IMR-90 (cell line): ENCODE results near the gene CD151. TPM values are rescaled to one million over a fixed set of nuclear protein-coding genes. Genes with fewer than 3 reads are reported as not detected.

Experiments used
- ATAC-seq: fragments of 200-7000 bp; cut with Tn5 transposase; 2 replicates; pipeline ENCODE4 v1.9.1; 2020; ENCODE audit warnings: low read depth, mild to moderate bottlenecking, moderate library complexity
- BruUV-seq: library from RNA; stranded (reverse); fragments of 400-500 nt; replicated peaks from 2 replicates; lab custom pipeline; 2021; lab: Mats Ljungman, UMichigan
- CTCF ChIA-PET: fragments of 300-600 bp; formaldehyde crosslinking; extraction: SDS; loops from one replicate; lab custom pipeline; 2021; ENCODE audit warnings: antibody characterized with exemption; lab: Yijun Ruan, JAX
- POLR2A ChIA-PET: fragments of 300-600 bp; sonication (Branson Sonifier 250); formaldehyde crosslinking; loops from one replicate; lab custom pipeline; 2022; ENCODE audit warnings: antibody characterized with exemption; ENCODE audit not compliant: unreplicated experiment; lab: Charles Lee
- DNase-seq: peaks from one replicate; pipeline ENCODE4 v3.0.0; 2013
- H2AFZ ChIP-seq: replicated peaks from 2 replicates; pipeline ENCODE3; 2013; ENCODE audit warnings: low read length, mild to moderate bottlenecking; ENCODE audit not compliant: poor library complexity
- H2AK5ac ChIP-seq: 2 replicates; pipeline ENCODE4 v1.6.1; 2013; ENCODE audit warnings: low read depth, low read length, inconsistent platforms
- H2AK9ac ChIP-seq: replicated peaks from 2 replicates; pipeline ENCODE3; 2013; ENCODE audit warnings: mild to moderate bottlenecking, low read depth, low read length, moderate library complexity; ENCODE audit not compliant: poor library complexity
- H2BK120ac ChIP-seq: 2 replicates; pipeline ENCODE4 v1.6.1; 2013; ENCODE audit warnings: low read depth, low read length, inconsistent platforms
- H2BK15ac ChIP-seq: 3 replicates; pipeline ENCODE4 v1.6.1; 2013; ENCODE audit warnings: low read depth, low read length, inconsistent platforms
- H2BK20ac ChIP-seq: 2 replicates; pipeline ENCODE4 v1.6.1; 2013; ENCODE audit warnings: low read depth, mild to moderate bottlenecking, inconsistent platforms, low read length, moderate library complexity
- H2BK5ac ChIP-seq: 2 replicates; pipeline ENCODE4 v1.6.1; 2013; ENCODE audit warnings: mild to moderate bottlenecking, low read depth, low read length, inconsistent platforms; ENCODE audit not compliant: poor library complexity, severe bottlenecking
- H3K14ac ChIP-seq: replicated peaks from 2 replicates; pipeline ENCODE4 v1.6.1; 2013; ENCODE audit warnings: low read depth, low read length, inconsistent platforms
- H3K18ac ChIP-seq: 2 replicates; pipeline ENCODE4 v1.6.1; 2013; ENCODE audit warnings: low read depth, low read length, control low read depth
- H3K23ac ChIP-seq: 2 replicates; pipeline ENCODE4 v1.6.1; 2013; ENCODE audit warnings: low read depth, low read length, inconsistent platforms
- H3K27ac ChIP-seq: 2 replicates; pipeline ENCODE4 v1.5.1; 2013; ENCODE audit warnings: mild to moderate bottlenecking, control low read depth, low read length; ENCODE audit not compliant: insufficient read depth
- H3K27me3 ChIP-seq: 2 replicates; pipeline ENCODE4 v1.6.1; 2013; ENCODE audit warnings: low read length; ENCODE audit not compliant: control insufficient read depth, insufficient read depth
- H3K36me3 ChIP-seq: 2 replicates; pipeline ENCODE4 v1.6.1; 2013; ENCODE audit warnings: low read length, mixed read lengths; ENCODE audit not compliant: control insufficient read depth, insufficient read depth
- H3K4ac ChIP-seq: 2 replicates; pipeline ENCODE4 v1.6.1; 2013; ENCODE audit warnings: low read depth, low read length, inconsistent platforms
- H3K4me1 ChIP-seq: 2 replicates; pipeline ENCODE4 v1.6.1; 2013; ENCODE audit warnings: low read length, mixed read lengths; ENCODE audit not compliant: control insufficient read depth, insufficient read depth
- H3K4me2 ChIP-seq: 2 replicates; pipeline ENCODE4 v1.6.1; 2013; ENCODE audit warnings: low read depth, mild to moderate bottlenecking, control low read depth, low read length, moderate library complexity
- H3K4me3 ChIP-seq: 2 replicates; pipeline ENCODE4 v1.5.1; 2013; ENCODE audit warnings: low read depth, mild to moderate bottlenecking, control low read depth, low read length, moderate library complexity; ENCODE audit not compliant: insufficient read depth
- H3K56ac ChIP-seq: 2 replicates; pipeline ENCODE4 v1.6.1; 2013; ENCODE audit warnings: low read length, inconsistent platforms; ENCODE audit not compliant: insufficient read depth; ENCODE audit errors: extremely low read depth
- H3K79me1 ChIP-seq, 2 experiments: 2 replicates each; pipeline ENCODE4 v1.6.1; 2013; ENCODE audit warnings: low read length in 2 of 2, inconsistent platforms in 1 of 2, low read depth in 1 of 2
- H3K9ac ChIP-seq: 2 replicates; pipeline ENCODE4 v1.6.1; 2013; ENCODE audit warnings: low read depth, low read length, control low read depth
- H3K9me1 ChIP-seq: 2 replicates; pipeline ENCODE4 v1.6.1; 2013; ENCODE audit warnings: low read length, inconsistent platforms; ENCODE audit not compliant: insufficient read depth
- H3K9me3 ChIP-seq: 2 replicates; pipeline ENCODE4 v1.6.1; 2013; ENCODE audit warnings: low read length; ENCODE audit not compliant: control insufficient read depth, insufficient read depth
- H4K20me1 ChIP-seq: 2 replicates; pipeline ENCODE4 v1.6.1; 2013; ENCODE audit warnings: low read length, inconsistent platforms; ENCODE audit not compliant: insufficient read depth
- H4K5ac ChIP-seq: 2 replicates; pipeline ENCODE4 v1.6.1; 2013; ENCODE audit warnings: mild to moderate bottlenecking, low read depth, low read length, control low read depth
- H4K8ac ChIP-seq, 2 experiments: 2 replicates each; pipeline ENCODE4 v1.6.1; 2013; ENCODE audit warnings: low read depth in 2 of 2, low read length in 2 of 2, control low read depth in 1 of 2, inconsistent platforms in 1 of 2
- H4K91ac ChIP-seq: 2 replicates; pipeline ENCODE4 v1.6.1; 2013; ENCODE audit warnings: low read depth, low read length, inconsistent platforms; ENCODE audit not compliant: insufficient read depth
- BHLHE40 ChIP-seq: fragments of 150-350 bp; IDR thresholded peaks from 2 replicates; pipeline ENCODE4 v1.6.1; 2016; ENCODE audit warnings: mild to moderate bottlenecking, low read depth, low read length
- CEBPB ChIP-seq: IDR thresholded peaks from 2 replicates; pipeline ENCODE4 v1.6.1; 2012; ENCODE audit warnings: low read depth, low read length, improper control_type of control experiment
- CHD1 ChIP-seq: IDR thresholded peaks from 2 replicates; pipeline ENCODE4 v1.6.1; 2012; ENCODE audit warnings: low read depth, low read length, improper control_type of control experiment
- MAFK ChIP-seq: IDR thresholded peaks from 2 replicates; pipeline ENCODE4 v1.6.1; 2012; ENCODE audit warnings: low read depth, low read length, improper control_type of control experiment
- MAZ ChIP-seq: IDR thresholded peaks from 2 replicates; pipeline ENCODE4 v1.6.1; 2012; ENCODE audit warnings: low read depth, mild to moderate bottlenecking, low read length, improper control_type of control experiment, moderate library complexity, borderline replicate concordance
- MXI1 ChIP-seq: IDR thresholded peaks from 2 replicates; pipeline ENCODE4 v1.6.1; 2012; ENCODE audit warnings: low read depth, mild to moderate bottlenecking, low read length, moderate library complexity, borderline replicate concordance
- NFE2L2 ChIP-seq: fragments of 150-350 bp; IDR thresholded peaks from 2 replicates; pipeline ENCODE4 v1.6.1; 2016; ENCODE audit warnings: low read depth, mild to moderate bottlenecking, low read length
- RCOR1 ChIP-seq: IDR thresholded peaks from 2 replicates; pipeline ENCODE4 v1.6.1; 2012; ENCODE audit warnings: mild to moderate bottlenecking, low read length, improper control_type of control experiment; ENCODE audit not compliant: insufficient replicate concordance
- RFX5 ChIP-seq: IDR thresholded peaks from 2 replicates; pipeline ENCODE4 v1.8.0; 2012; ENCODE audit warnings: low read depth, mild to moderate bottlenecking, low read length, moderate library complexity
- SMC3 ChIP-seq: fragments of 150-350 bp; IDR thresholded peaks from 2 replicates; pipeline ENCODE4 v1.6.1; 2016; ENCODE audit warnings: low read depth, mild to moderate bottlenecking, antibody characterized with exemption, low read length, moderate library complexity
- WGBS, 2 experiments: methylation state at CpG; one replicate each; pipeline versions ENCODE4 v1.1.5 to v1.1.7; 2013; ENCODE audit warnings: missing lambda C conversion rate in 2 of 2; ENCODE audit not compliant: insufficient read length in 1 of 2; ENCODE audit errors: extremely low coverage in 2 of 2; 5-methylcytosine and 5-hydroxymethylcytosine counted together
- dilution Hi-C: fragments of 300-500 bp; cut with HindIII; formaldehyde crosslinking; loops from one replicate; pipeline ENCODE4 v1.14.3; 2018; ENCODE audit warnings: low sequenced_read_pairs; ENCODE audit not compliant: unreplicated experiment
- in situ Hi-C: fragments of 300-500 bp; cut with MboI; formaldehyde crosslinking; loops from 3 replicates; pipeline ENCODE4 v1.14.3; 2019; ENCODE audit warnings: low sequenced_read_pairs, inconsistent platforms, mixed read lengths
- intact Hi-C: fragments of 100-400 bp; cut with micrococcal nuclease; formaldehyde crosslinking; loops from 2 replicates; pipeline ENCODE4 v1.10.0; 2022
- polyA plus RNA-seq, 3 experiments: library from polyadenylated mRNA; depleted of rRNA; stranded (reverse); fragments of >200 nt; gene quantifications; 2 replicates each; pipeline ENCODE4 v1.2.3, GENCODE V29; 2012; ENCODE audit warnings: low replicate concordance in 1 of 3
- total RNA-seq: library from RNA; depleted of rRNA; stranded (reverse); fragments of >200 nt; gene quantifications from 2 replicates; pipeline ENCODE4 v1.2.3, GENCODE V29; 2012
- TF ChIP-seq, protein P1 (sequence below): fragments of 150-350 bp; IDR thresholded peaks from 2 replicates; pipeline ENCODE4 v1.6.1; 2017; ENCODE audit warnings: mild to moderate bottlenecking, antibody characterized with exemption, low read length, low read depth
- TF ChIP-seq, protein P2 (sequence below): fragments of 150-350 bp; IDR thresholded peaks from 2 replicates; pipeline ENCODE4 v1.6.1; 2016; ENCODE audit warnings: low read depth, mild to moderate bottlenecking, low read length, moderate library complexity, borderline replicate concordance
- TF ChIP-seq, protein P3 (sequence below): conservative IDR thresholded peaks from 2 replicates; pipeline ENCODE4 v1.5.1; 2012; ENCODE audit warnings: mild to moderate bottlenecking, low read depth, low read length, improper control_type of control experiment

Gene CD151
- total and polyA plus RNA-seq, 2 of the 4 experiments (the other 2 are of a cell fraction), result 1,150 to 1,267 TPM

DNA sequence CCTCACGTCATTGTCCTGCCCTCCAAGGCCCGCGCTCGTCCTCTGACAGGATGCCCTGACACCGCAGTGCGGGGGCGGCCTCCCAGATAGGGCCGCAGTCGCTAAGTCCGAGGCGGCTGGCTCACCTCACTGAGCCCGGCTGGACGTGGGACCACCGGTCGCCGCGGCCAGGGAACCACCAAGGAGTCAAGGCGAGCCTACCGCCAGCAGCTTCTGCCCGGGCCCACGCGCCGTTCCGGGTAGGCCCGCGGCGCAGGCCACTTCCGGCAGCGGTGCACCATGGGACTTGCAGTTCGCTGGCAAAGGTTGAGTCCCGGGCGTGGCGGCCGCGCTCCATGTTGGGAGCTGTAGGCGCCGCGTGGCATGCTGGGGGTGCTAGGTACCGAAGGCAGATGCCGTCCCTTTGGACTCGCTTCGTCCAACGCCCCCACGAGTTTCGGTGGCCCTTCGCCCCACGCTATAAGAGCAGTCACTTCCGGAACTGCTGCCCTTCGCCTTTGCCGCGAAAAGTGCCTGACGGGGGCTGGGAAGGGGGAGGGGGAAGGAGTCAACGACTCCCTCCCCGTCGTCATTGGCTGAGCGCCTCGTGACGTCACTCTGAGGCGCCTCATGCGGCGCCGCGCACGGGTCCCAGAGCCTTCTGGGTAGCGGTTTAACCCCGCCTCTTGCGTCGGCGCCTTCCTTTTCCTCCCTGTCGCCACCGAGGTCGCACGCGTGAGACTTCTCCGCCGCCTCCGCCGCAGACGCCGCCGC lies 23.3 kb upstream of the CD151 start, which contains the start of gene RPLP2:
Gene RPLP2 (plus strand): TSS at position 681 of the 753 bp plus-strand sequence. CDS start 268 bp downstream, outside the sequence.
- intact Hi-C loops (loop anchor here (1.0 kb wide), 1 partner anchor 12 kb away; no protein-coding TSS in a partner anchor), dilution Hi-C loops (no loop called here), in situ Hi-C loops (no loop called here)
- Histone ChIP-seq H2AFZ (peak within 1 kb of the TSS; percentile 100), H3K4ac (peak within 1 kb of the TSS; percentile 100), H4K20me1 (peaks cover 38% of the 10 kb centered on the region), H3K36me3 (peaks cover 30% of the 10 kb centered on the region), H2BK120ac (peak within 1 kb of the TSS; percentile 100), H3K23ac (peak within 1 kb of the TSS; percentile 100), H3K9ac (peak within 1 kb of the TSS; percentile 99), H2BK20ac (peak within 1 kb of the TSS; percentile 100), H3K18ac (peak within 1 kb of the TSS; percentile 100), H4K8ac (peak within 1 kb of the TSS; percentile 93 to 100), H2AK9ac (peak within 1 kb of the TSS; percentile 99), H3K9me1 (no peaks in the 10 kb centered on the region), H4K5ac (peak within 1 kb of the TSS; percentile 100), H2AK5ac (peak within 1 kb of the TSS; percentile 98), H3K4me1 (peaks cover 10% of the 10 kb centered on the region), H3K9me3 (no peaks in the 10 kb centered on the region), H3K4me2 (peak within 1 kb of the TSS; percentile 98), H3K14ac (peak within 1 kb of the TSS; percentile 100), H3K56ac (peak within 1 kb of the TSS; percentile 99), H3K4me3 (peak within 1 kb of the TSS; percentile 86), H3K27ac (peak within 1 kb of the TSS; percentile 99), H2BK5ac (peak within 1 kb of the TSS; percentile 100), H4K91ac (peak within 1 kb of the TSS; percentile 100), H2BK15ac (peak within 1 kb of the TSS; percentile 100), H3K79me1 (peaks cover 27 to 61% of the 10 kb centered on the region in 2 experiments), H3K27me3 (no peaks in the 10 kb centered on the region)
- ATAC-seq (peak; percentile 81), DNase-seq (peak; percentile 95)
- ChIA-PET POLR2A (interaction anchor here (1.1 kb wide), 1 partner anchor 10 kb away, joined by 5 read pairs; the partner anchor contains the start of gene PNPLA2), CTCF (no interaction called here)
- 2% methylated on average over 54 of the region's 81 CpGs; no CpG with 5 or more reads in 1 of the 2 experiments for WGBS, 2 experiments
- BruUV-seq, result no TSS peak
- TF ChIP-seq CHD1, result 0 out of 2 replicates have a peak, but pooled peaks have one; percentile 39
- peak; percentile 62; the same call in 1 of the 2 replicates for TF ChIP-seq MXI1
- TF ChIP-seq SMC3, result no peak
- TF ChIP-seq, protein P1, sequence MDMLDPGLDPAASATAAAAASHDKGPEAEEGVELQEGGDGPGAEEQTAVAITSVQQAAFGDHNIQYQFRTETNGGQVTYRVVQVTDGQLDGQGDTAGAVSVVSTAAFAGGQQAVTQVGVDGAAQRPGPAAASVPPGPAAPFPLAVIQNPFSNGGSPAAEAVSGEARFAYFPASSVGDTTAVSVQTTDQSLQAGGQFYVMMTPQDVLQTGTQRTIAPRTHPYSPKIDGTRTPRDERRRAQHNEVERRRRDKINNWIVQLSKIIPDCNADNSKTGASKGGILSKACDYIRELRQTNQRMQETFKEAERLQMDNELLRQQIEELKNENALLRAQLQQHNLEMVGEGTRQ, result peak; percentile 46
- TF ChIP-seq NFE2L2, result no peak; the same call in 1 of the 2 replicates
- TF ChIP-seq MAFK, result no peak
- TF ChIP-seq, protein P2, sequence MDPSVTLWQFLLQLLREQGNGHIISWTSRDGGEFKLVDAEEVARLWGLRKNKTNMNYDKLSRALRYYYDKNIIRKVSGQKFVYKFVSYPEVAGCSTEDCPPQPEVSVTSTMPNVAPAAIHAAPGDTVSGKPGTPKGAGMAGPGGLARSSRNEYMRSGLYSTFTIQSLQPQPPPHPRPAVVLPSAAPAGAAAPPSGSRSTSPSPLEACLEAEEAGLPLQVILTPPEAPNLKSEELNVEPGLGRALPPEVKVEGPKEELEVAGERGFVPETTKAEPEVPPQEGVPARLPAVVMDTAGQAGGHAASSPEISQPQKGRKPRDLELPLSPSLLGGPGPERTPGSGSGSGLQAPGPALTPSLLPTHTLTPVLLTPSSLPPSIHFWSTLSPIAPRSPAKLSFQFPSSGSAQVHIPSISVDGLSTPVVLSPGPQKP, result no peak
- peak; percentile 94 for TF ChIP-seq BHLHE40
- TF ChIP-seq, protein P3, sequence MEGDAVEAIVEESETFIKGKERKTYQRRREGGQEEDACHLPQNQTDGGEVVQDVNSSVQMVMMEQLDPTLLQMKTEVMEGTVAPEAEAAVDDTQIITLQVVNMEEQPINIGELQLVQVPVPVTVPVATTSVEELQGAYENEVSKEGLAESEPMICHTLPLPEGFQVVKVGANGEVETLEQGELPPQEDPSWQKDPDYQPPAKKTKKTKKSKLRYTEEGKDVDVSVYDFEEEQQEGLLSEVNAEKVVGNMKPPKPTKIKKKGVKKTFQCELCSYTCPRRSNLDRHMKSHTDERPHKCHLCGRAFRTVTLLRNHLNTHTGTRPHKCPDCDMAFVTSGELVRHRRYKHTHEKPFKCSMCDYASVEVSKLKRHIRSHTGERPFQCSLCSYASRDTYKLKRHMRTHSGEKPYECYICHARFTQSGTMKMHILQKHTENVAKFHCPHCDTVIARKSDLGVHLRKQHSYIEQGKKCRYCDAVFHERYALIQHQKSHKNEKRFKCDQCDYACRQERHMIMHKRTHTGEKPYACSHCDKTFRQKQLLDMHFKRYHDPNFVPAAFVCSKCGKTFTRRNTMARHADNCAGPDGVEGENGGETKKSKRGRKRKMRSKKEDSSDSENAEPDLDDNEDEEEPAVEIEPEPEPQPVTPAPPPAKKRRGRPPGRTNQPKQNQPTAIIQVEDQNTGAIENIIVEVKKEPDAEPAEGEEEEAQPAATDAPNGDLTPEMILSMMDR, result no peak
- TF ChIP-seq RCOR1, result no peak
- TF ChIP-seq CEBPB, result 0 out of 2 replicates have a peak, but pooled peaks have one; percentile 2
- TF ChIP-seq RFX5, result no peak
- peak; percentile 95 for TF ChIP-seq MAZ
